Esophagus muscularis mucosa (tissue), 4 donors: ENCODE measurements around the gene PCDH1. TPM values are rescaled to one million over a fixed set of nuclear protein-coding genes. Genes with fewer than 3 reads are reported as not detected.
A peak's percentile ranks its signal among the peaks of the same experiment; 100 is the strongest.

Source experiments
- DNase-seq: peaks from one replicate; pipeline ENCODE4 v3.0.0-alpha.2; 2017; ENCODE audit errors: extremely low spot score
- H3K27ac ChIP-seq, 4 donors: fragments of 200-600 bp; sonication (generic); replicated peaks in 1 of 4; 1 replicate in 3 of 4; 2 replicates in 1 of 4; pipeline ENCODE4 v1.5.1; 2016 to 2019; ENCODE audit warnings: mild to moderate bottlenecking in 1 of 4
- H3K27me3 ChIP-seq, 4 donors: fragments of 200-600 bp; sonication (generic); one replicate each; pipeline versions ENCODE4 v1.5.1 to v1.6.0; 2016 to 2019
- H3K36me3 ChIP-seq, 4 donors: fragments of 200-600 bp; sonication (generic); one replicate each; pipeline ENCODE4 v1.5.1; 2016 to 2019
- H3K4me1 ChIP-seq, 4 donors: fragments of 200-600 bp; sonication (generic); one replicate each; pipeline ENCODE4 v1.5.1; 2016 to 2019
- H3K4me3 ChIP-seq, 4 donors: fragments of 200-600 bp; sonication (generic); 1 replicate in 2 of 4; 2 replicates in 2 of 4; pipeline ENCODE4 v1.5.1; 2016 to 2019; ENCODE audit warnings: mild to moderate bottlenecking in 4 of 4, moderate library complexity in 1 of 4
- H3K9me3 ChIP-seq, 4 donors: fragments of 200-600 bp; sonication (generic); 1 replicate in 3 of 4; 2 replicates in 1 of 4; pipeline ENCODE4 v1.5.1; 2016 to 2019
- CTCF ChIP-seq, 3 experiments: fragments of 200-600 bp in 2 of 3; fragments of 450-650 bp in 1 of 3; sonication (generic) in 2 of 3; IDR thresholded peaks; one replicate each; pipeline ENCODE4 v1.5.1; 2017 to 2019; ENCODE audit warnings: antibody characterized with exemption in 3 of 3, mild to moderate bottlenecking in 2 of 3, moderate library complexity in 1 of 3
- EP300 ChIP-seq: sonication (generic); formaldehyde crosslinking; IDR thresholded peaks from one replicate; pipeline ENCODE4 v1.6.1; 2017; ENCODE audit warnings: antibody characterized with exemption
- POLR2A ChIP-seq: fragments of 450-650 bp; IDR thresholded peaks from one replicate; pipeline ENCODE4 v1.6.1; 2017; ENCODE audit warnings: antibody characterized with exemption, moderate library complexity, mild to moderate bottlenecking, low read depth
- POLR2AphosphoS5 ChIP-seq, 2 donors: sonication (generic); formaldehyde crosslinking; IDR thresholded peaks; one replicate each; pipeline ENCODE4 v1.6.1; 2017; ENCODE audit warnings: antibody characterized with exemption in 2 of 2
- WGBS: methylation state at CpG from one replicate; pipeline ENCODE4 v1.1.5; 2018; 5-methylcytosine and 5-hydroxymethylcytosine counted together
- intact Hi-C: fragments of 100-400 bp; cut with DNase I; formaldehyde crosslinking; loops from one replicate; pipeline ENCODE4 v1.15.1; 2023
- total RNA-seq, 4 donors: library from RNA; depleted of rRNA; stranded (reverse); fragments of >200 nt; gene quantifications; one replicate each; pipeline versions ENCODE4 v1.1.0 to v1.2.1, GENCODE V29; 2016

Gene PCDH1
- total RNA-seq, 4 donors from 2014 or later, result 18.7 to 57.8 (median 38.2) TPM

GRCh38 chr5:141816598-141817399, 61.4 kb downstream of the PCDH1 start:
- WGBS, result 36% methylated on average over 10 of the region's 11 CpGs
- Histone ChIP-seq H3K4me3 (no peak overlapping the region), H3K9me3 (no peaks in the 10 kb centered on the region), H3K36me3 (no peaks in the 10 kb centered on the region), H3K27ac (peak overlapping the region in 3 of 4 donors; percentile 44 to 53 (median 47)), H3K27me3 (peaks cover 0 to 37% (median 2%) of the 10 kb centered on the region in 4 donors), H3K4me1 (peaks cover 5 to 38% (median 24%) of the 10 kb centered on the region in 4 donors)
- TF ChIP-seq POLR2A, result no peak
- TF ChIP-seq CTCF (IDR thresholded peaks at IDR 0.05), result no peak
- TF ChIP-seq EP300, result no peak
- no peak for TF ChIP-seq POLR2AphosphoS5 (IDR thresholded peaks at IDR 0.05)
- intact Hi-C loops, result loop anchor here (10.0 kb wide), 1 partner anchor 112 kb away; no protein-coding TSS in a partner anchor
- DNase-seq, result no peak

GRCh38 chr5:141815796-141816180, 62.4 kb downstream of the PCDH1 start:
- intact Hi-C loops, result loop anchor here (10.0 kb wide), 1 partner anchor 111 kb away; no protein-coding TSS in a partner anchor
- H3K4me3 ChIP-seq, result no peak overlapping the region
- peak overlapping the region in 3 of 4 donors; percentile 36 to 47 (median 44) for H3K27ac ChIP-seq
- no peaks in the 10 kb centered on the region for H3K36me3 ChIP-seq
- peaks cover 0 to 48% (median 3%) of the 10 kb centered on the region in 4 donors for H3K27me3 ChIP-seq
- H3K4me1 ChIP-seq, result peaks cover 10 to 36% (median 25%) of the 10 kb centered on the region in 4 donors
- 78% methylated on average over 3 of the region's 3 CpGs for WGBS
- no peak for TF ChIP-seq POLR2AphosphoS5 (IDR thresholded peaks at IDR 0.05)
- no peak for TF ChIP-seq CTCF (IDR thresholded peaks at IDR 0.05)
- no peak for TF ChIP-seq POLR2A
- no peak for TF ChIP-seq EP300
- H3K9me3 ChIP-seq, result no peaks in the 10 kb centered on the region
- DNase-seq, result no peak

- H3K9me3 ChIP-seq, result no peaks in the 10 kb centered on the region
- no peak overlapping the region for H3K4me3 ChIP-seq
- H3K4me1 ChIP-seq, result peaks cover 10 to 33% (median 23%) of the 10 kb centered on the region in 4 donors
- no peaks in the 10 kb centered on the region for H3K36me3 ChIP-seq
- DNase-seq, result no peak
- H3K27ac ChIP-seq, result no peak overlapping the region
- no peak for TF ChIP-seq CTCF (IDR thresholded peaks at IDR 0.05)
- no peak for TF ChIP-seq POLR2AphosphoS5 (IDR thresholded peaks at IDR 0.05)
- TF ChIP-seq EP300, result no peak
- TF ChIP-seq POLR2A, result no peak
- peaks cover 0 to 53% (median 3%) of the 10 kb centered on the region in 4 donors for H3K27me3 ChIP-seq
- intact Hi-C loops, result loop anchor here (10.0 kb wide), 1 partner anchor 110 kb away; no protein-coding TSS in a partner anchor
Measured at GRCh38 chr5:141815051-141815795, 63.0 kb downstream of the PCDH1 start.

- H3K4me3 ChIP-seq, result no peak overlapping the region
- H3K27ac ChIP-seq, result no peak overlapping the region
- H3K9me3 ChIP-seq, result no peaks in the 10 kb centered on the region
- DNase-seq, result no peak
- intact Hi-C loops, result loop anchor here (10.0 kb wide), 1 partner anchor 110 kb away; no protein-coding TSS in a partner anchor
- peaks cover 10 to 33% (median 23%) of the 10 kb centered on the region in 4 donors for H3K4me1 ChIP-seq
- peaks cover 0 to 62% (median 3%) of the 10 kb centered on the region in 4 donors for H3K27me3 ChIP-seq
- TF ChIP-seq CTCF (IDR thresholded peaks at IDR 0.05) (peak; percentile 8 to 35 (median 19)), POLR2A (no peak)
- WGBS, result 57% methylated on average over 5 of the region's 9 CpGs
- H3K36me3 ChIP-seq, result no peaks in the 10 kb centered on the region
Measured at GRCh38 chr5:141814064-141814964, 63.9 kb downstream of the PCDH1 start.
